Measurements from ENCODE around the gene ZNF688.
"Not testable (repeated sequence)": the region's sequence is repeated elsewhere in the genome, so short reads cannot be mapped to it uniquely, and the experiment has no call there.

The ZNF688 gene

GRCh38 chr16:30555315-30556124, 16.0 kb downstream of the ZNF688 start:
- DNase-seq: no peak

DNA sequence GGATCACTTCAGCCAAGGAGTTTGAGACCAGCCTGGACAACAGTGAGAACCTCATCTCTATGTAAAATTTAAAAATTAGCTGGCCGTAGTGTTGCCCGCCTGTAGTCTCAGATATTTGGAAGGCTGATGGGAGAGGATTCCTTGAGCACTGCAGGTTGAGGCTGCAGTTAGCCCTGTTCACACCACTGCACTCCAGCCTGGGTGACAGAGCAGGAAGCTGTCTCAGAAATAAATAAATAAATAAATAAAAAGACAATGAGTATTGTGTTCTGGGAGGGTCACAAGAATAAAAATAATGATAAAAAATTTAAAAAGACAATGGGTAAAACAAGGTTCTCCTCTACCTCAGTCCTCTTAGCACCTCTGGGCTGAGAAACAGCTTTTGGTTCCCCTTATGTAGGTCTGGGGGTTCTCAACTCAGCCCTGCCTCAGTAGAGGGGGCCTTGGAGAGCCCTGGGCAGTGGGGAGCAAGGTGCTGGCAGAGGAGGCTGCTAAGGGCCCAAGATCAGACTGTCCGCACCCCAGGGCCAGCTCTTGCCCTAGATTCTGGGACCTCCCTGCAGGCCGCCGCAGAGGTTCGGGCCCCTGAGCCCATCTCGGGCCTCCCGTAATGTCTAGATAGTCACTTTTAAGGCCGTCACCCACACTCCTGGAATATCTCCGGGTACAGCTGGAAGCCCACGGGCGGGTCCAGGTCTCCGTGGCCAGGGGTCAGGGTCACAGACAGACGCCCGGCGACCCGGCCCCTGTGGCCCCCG, 16.8 kb downstream of the ZNF688 start:
- no peak for DNase-seq

- no peak for DNase-seq
These were observed 18.1 kb downstream of the ZNF688 start for GRCh38 chr16:30553393-30553899.

GRCh38 chr16:30552956-30553355, 18.6 kb downstream of the ZNF688 start:
- no peak for DNase-seq

GRCh38 chr16:30551781-30552180, 19.7 kb downstream of the ZNF688 start:
- DNase-seq: peak; percentile 90

DNA sequence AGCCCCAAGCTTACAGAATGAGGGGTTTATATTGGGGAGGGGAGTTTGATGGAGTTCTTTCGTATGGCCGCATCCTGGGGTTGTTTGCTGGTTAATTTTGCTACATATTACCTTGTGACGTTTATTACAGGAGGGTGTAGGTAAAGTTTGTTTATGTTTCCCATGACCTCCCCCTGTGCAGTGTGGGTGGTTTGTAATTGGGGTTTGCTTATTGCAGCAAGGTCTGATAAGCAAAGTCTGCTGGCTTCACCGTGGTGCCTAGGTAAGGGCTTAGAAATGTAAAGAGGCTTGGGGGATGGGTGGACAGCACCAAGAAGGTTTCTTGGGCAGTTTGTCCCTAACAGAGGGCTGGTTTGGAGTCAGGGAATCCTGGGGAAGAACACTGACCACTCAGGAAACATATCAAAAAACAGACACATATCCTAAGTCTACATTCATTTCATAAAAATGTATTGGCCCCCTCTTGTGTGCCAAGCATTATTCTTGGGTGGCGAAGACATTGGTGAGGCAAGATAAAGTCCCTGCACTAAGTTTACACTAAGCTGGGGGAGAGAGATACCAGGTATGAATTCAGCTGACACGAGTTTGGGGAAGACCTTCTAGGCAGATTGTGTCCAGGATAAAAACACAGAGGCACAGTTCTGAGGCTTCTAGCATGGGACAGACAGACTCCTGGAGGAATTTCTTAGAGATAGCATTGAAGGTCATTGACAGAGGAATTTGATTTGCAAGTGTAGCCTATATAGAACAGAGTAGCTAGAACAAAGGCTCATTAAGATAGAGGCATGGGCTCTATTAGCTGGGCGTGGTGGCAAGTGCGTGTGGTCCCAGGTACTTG, 22.9 kb downstream of the ZNF688 start:
- DNase-seq: no peak

GRCh38 chr16:30546115-30546514, 25.4 kb downstream of the ZNF688 start:
- DNase-seq: no peak

GRCh38 chr16:30543067-30543466, 28.4 kb downstream of the ZNF688 start:
- DNase-seq: no peak

DNA sequence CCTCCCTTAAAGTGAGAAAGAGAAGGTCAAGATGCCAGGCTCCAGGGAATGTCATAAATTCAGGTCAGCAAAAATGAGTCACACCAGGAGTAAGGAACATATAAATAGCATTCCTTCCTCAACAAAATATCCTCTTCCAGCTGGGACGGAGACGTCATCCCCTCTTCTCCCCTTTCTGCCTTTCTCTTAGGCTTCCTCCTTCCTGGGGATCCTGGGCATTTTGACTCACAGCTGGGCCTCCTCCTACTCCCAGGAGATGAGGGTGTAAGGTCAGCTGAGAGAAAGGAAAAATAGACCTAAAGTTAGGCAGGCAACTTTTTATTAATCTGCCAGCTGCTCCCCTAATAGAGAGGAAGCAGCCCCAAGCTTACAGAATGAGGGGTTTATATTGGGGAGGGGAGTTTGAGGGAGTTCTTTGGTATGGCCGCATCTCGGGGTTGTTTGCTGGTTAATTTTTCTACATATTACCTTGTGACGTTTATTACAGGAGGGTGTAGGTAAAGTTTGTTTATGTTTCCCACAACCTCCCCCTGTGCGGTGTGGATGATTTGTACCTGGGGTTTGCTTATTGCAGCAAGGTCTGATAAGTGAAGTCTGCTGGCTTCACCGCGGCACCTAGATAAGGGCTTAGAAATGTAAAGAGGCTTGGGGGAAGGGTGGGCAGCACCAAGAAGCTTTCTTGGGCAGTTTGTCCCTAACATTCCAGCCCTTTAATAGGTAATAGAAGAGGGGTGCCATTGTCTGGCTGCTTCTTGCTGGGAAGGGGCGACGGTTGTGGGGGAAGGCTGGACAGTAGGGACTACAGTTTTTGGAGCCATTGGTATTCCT, 29.8 kb downstream of the ZNF688 start:
- no peak for DNase-seq

DNA sequence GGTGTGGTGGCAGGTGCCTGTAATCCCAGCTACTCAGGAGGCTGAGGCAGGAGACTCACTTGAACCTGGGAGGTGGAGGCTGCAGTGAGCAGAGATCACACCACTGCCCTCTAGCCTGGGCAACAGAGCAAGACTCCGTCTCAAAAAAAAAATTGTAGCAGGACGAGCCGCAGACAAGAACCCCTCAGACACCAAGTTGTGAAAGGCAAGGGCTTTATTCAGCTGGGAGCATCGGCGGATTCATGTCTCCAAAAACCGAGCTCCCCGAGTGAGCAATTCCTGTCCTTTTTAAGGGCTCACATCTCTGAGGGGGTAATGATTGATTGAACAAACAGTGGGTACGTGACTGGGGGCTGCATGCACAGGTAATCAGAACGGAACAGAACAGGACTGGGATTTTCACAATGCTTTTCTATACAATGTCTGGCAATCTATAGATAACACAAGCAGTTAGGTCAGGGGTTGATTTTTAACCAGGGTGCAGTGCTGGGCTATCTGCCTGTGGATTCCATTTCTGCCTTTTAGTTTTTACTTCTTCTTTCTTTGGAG, 30.5 kb downstream of the ZNF688 start:
- DNase-seq: not testable (repeated sequence)

- not testable (repeated sequence) for DNase-seq
These were observed 31.5 kb downstream of the ZNF688 start for GRCh38 chr16:30539986-30540526.

- no peak for DNase-seq
These were observed 32.2 kb downstream of the ZNF688 start for GRCh38 chr16:30539000-30539964.

GRCh38 chr16:30536391-30537024, 35.0 kb downstream of the ZNF688 start:
- DNase-seq: not testable (repeated sequence)

DNA sequence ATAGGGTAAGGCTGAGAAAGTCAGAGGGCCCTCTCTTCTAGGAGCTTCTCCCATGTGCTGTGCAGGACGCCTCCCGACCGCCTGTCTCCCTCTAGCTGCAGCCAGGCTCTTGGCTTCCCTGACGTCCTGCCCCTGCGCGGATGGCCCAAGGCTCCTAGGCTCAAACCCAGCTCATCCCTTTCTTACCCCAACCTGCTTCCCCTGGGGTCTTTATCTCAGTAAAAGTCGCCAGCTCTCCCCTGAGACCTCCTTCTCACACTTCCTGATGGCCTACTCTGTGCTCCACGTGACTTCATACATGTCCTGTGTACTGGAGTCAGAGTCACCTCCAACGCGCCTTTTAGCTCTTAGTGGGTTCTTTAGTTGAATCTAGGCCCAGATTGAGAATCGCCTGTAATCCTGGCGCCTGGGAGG, 35.7 kb downstream of the ZNF688 start:
- peak; percentile 68 for DNase-seq

DNA sequence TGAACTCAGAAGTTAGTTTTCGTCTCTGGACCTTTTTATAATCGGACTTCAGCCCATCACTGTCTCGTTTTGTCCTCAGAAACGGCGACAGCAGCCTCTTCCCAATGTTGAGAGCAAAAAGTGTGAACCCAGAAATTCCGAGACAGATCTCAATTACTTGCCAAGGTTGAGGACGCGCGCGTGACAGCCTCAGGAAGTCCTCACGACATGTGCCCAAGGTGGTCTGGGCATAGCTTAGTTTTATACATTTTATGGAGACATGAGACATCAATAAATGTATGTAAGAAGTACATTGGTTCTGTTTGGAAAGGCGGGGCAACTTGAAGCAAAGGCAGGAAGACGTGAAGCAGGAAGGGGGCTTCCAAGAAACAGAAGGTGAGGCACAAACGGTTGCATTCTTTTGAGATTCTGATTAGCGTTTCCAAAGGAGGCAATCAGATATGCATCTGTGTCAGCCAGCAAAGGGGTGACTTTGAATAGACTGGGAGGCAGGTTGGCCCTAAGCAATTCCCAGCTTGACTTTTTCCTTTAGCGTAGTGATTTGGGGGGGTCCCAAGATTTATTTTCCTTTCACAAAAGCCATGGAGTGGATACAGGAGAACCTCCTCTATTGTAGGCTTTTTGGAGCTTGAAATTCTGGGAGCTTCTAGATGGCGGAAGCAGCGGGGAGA, 36.3 kb downstream of the ZNF688 start:
- DNase-seq: no peak

DNA sequence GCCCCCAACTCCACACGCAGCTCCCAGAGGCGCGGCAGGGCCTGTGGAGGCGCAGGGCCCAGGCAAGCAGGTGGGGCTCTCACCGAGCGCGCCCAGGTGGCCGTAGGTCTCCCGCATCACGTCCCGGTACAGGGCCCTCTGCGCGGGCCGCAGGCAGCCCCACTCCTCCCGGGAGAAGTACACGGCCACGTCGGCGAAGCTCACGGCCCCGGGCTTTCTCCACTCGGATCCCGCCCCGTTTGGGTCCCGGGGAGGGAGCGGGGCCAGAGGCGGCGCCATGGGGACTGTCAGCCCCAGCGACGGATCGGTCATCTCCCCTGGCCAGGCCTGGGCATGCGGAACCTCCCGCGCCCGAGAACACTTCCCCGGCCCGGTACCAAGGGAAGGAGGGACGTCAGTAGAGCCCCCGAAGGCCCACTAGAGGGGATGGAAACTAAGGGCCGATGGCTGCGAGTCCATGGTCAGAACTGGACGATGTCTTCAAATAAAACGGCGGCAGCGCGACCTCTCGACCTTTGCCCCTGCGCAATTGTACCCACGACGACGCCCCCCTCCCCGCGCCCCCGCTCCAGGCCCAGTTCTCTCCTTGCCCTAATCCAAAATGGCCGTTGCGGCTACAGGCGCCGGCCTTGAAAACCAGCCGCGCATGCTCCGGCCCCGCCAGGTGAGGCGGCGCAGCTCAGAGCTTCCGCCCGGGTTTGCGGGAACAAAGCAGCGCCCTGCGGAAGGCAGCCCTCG, 37.0 kb downstream of the ZNF688 start, which contains the start of gene ZNF747:
Gene ZNF747 (minus strand): TSS at position 491 of the 738 bp plus-strand sequence. CDS start 179 bp downstream, at position 312.
- peak; percentile 93 for DNase-seq

- DNase-seq: peak; percentile 32
These were observed 37.7 kb downstream of the ZNF688 start for GRCh38 chr16:30533748-30534367.

GRCh38 chr16:30533146-30533522, 38.4 kb downstream of the ZNF688 start:
- DNase-seq: no peak

Measured in CD4-positive, alpha-beta T cell treated with Interleukin-17A for 1 hour (primary cell).